ENCODE results near the gene LIMA1.
"Not testable (repeated sequence)": the region's sequence is repeated elsewhere in the genome, so short reads cannot be mapped to it uniquely, and the experiment has no call there.

Gene LIMA1

DNA sequence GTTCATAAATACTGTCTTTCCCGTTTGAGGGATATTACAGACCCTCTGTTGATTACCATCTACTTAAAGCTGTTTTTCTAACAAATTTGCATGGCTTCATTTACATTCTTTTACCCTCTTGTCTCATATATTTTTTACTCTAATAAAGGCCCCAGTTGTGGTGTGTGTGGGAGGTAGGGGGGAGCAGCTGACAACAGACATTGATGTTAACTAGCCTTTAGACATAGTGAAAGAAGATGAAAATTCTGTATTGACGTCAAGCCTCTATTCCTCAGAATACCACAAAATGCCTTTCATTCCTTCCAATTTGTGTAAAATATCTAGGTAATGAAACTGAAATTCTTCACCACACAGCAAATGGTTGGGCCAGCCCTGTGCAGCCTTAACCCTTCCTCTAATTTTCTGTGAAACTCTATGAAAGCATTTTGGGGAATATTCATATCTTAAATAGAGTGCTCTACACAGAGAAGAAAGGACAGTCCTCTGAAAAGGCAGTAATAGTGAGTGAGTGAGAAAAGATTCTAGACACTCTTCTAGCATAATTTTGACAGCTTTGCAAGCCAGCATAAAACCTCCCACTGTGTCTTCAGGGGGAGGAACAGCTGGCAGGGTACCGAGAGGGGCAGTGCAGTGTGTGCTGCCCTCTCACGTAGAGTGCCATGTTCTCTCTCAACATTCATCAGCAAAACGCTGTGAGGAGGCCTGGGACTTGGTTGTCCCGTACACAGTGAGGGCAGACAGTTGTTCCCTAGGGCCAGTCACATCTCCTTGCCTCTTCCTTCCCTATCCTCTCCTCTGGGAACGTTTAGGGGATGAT lies 96.0 kb downstream of the LIMA1 start:
- no peak for DNase-seq (ENCODE audit: low read depth in 3 of 3, low spot score in 1 of 3)

DNA sequence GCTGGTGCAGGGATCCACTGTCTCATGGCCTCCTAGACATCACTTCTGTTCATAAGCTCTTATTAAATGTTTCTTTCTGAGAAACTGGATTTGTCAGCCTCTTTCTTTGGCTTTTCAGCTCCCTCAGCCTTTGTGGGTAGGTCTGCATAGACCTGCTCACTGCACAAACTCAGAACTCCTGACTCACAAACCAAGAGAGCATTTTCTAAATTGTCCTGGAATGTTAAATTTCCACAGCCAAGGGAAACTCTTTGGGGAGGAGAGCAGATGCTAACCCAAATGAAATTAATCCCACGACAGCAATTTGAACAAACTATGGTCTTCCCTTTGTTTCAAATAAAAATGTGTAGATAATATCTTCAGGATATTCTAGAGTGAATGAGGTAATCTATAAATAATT lies 96.6 kb downstream of the LIMA1 start:
- no peak for DNase-seq (ENCODE audit: low read depth in 3 of 3, low spot score in 1 of 3)

DNA sequence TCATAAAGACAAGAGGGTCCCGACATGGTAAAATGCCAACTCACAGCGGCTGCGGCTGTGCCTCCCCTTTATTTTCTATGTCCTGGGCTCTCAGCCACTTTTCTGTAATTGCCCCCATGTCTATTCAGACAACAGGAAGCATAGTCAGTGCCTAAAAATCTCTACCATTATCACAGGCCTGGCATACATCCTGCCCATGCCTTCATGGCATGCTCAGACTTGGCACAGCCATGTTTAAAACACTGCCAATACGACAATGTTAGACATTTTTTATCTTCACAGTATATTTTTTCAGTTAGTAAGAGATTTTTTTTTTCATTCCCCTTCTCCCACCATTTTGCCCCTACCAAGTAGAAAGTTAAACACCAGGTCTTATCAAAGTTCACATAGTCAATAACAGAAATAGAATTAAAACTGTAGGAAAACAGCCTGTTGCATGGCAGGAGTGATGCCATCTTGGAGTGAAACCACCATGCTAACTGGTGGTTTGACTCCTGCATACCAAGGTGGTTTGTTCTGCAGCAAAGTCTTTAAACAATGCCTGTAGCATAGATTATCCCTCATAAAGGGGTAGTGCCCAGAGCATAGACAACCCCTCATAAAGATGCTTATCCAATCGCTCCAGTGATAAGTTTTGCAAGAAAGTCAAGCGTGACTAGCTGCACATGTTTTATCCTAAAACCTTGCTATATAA lies 97.2 kb downstream of the LIMA1 start:
- DNase-seq (ENCODE audit: low read depth in 3 of 3, low spot score in 1 of 3): no peak

DNA sequence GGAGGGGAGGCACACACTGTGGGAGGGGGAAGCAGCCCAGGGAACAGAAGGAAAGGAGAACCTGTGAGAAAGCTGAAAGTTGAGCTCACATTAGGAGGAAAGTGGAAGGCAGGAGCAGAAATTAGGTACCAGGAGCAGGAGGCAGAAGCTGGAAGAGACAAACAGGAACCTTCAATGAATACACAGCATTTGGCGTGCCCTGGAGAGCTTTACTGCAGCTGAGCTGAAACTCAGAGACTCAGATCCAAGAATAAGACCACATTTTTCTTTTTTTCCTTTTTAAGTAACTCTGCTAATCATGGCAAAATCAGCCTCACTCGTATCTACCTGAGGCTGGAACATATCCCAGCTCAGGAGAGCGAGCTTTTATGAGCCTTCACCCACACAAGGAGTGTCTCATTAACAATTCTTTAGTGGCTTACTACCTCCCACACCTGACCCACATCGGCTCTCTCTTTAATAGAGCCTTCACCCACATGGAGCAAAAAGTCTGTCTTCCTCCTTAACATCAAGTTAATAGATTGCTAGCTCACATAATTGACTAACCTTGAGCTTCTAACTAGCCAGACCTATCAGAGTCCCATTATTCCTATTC lies 97.9 kb downstream of the LIMA1 start:
- DNase-seq (ENCODE audit: low read depth in 3 of 3, low spot score in 1 of 3): no peak

DNA sequence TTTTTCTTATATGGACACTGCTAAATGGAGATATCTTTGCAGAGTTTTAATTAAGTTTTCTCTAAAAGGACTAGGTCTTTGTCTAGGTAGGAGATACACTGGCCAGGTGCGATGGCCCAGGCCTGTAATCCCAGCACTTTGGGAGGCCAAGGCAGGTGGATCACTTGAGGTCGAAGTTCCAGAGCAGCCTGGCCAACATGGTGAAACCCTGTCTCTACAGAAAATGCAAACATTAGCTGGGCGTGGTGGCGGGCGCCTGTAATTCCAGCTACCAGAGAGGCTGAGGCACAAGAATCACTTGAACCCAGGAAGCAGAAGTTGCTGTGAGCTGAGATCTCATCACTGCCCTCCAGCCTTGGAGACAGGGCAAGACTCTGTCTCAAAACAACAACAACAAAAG lies 99.1 kb downstream of the LIMA1 start:
- no peak for DNase-seq (ENCODE audit: low read depth in 3 of 3, low spot score in 1 of 3)

DNA sequence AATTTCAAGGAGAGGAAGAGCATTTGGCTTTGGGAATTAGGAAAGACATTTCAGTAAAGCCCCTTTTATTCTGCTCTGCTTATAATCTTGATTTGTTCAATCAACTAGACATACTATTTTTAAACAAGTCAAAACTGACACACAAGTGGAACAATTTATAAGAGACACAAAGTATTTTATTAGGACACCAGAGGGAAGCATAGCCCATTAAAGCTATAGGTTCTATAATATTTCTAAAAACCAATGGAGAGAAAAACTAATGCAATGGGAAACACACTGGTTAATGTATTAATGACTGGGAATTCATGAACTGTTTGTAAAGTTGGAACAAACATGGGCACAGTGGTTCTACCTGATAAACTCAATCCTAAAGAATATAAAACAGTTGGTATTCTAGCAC lies 100.9 kb downstream of the LIMA1 start:
- no peak for DNase-seq (ENCODE audit: low read depth in 3 of 3, low spot score in 1 of 3)

DNA sequence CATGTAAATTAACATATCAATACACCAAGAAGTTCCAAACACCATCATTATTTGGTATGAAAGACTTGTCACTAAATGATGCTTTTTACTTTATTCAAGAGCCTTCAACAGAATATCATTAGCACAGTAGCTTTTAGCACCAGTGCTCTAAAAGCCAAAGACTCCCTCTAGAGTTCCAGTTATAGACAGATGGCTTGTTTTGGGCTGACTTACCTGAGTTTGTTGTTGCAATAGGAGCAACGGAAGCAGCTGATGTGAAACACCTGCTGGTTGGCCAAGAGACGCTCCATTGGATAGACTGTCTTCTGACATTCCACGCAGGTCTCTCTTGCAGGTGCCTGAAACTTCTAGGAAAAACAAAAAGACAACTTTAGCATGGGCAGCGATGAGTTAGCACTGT lies 101.6 kb downstream of the LIMA1 start:
- no peak for DNase-seq (ENCODE audit: low read depth in 3 of 3, low spot score in 1 of 3)

DNA sequence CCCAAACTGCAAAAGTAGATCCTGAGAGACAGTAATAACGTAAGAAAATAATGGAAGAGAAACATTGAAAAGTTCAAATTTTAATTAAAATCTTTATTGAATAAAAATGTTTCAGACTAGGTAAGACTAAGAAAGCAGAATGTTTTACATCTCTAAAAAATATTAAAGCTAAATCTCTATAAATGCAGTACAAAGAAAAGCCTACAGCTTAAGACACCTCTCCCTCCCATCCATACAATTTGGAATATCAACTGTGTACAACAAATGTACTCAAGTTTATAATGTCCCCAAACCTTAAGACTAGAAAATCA lies 107.6 kb downstream of the LIMA1 start:
- no peak for DNase-seq (ENCODE audit: low read depth in 3 of 3, low spot score in 1 of 3)

DNA sequence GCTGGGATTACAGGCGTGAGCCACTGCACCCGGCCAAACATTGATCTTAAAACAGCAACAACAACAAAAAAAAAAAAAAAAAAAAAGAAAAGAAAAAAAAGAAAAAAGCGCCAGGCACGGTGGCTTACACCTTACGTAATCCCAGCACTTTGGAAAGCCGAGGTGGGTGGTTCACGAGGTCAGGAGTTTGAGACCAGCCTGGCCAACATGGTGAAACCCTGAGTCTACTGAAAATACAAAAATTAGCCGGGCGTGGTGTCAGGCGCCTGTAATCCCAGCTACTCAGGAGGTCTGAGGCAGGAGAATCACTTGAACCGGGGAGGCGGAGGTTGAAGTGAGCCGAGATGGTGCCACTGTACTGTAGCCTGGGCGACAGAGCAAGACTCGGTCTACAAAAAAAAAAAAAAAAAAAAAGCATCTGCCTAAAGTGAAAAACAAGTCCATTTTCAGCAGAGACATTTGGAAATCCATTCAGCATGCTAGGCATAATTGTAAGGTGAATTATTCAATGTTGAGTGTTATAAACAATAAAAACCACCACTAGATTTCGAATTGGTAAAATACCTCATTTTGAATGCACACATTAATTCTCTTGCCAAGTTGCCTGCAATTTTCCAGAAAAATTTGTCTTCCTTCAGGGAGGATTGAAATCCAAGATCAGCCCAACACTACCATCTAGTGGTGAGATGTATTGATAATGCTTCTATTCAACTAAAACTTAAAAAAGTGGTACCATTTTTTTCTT lies 108.2 kb downstream of the LIMA1 start:
- no peak for DNase-seq (ENCODE audit: low read depth in 3 of 3, low spot score in 1 of 3)

DNA sequence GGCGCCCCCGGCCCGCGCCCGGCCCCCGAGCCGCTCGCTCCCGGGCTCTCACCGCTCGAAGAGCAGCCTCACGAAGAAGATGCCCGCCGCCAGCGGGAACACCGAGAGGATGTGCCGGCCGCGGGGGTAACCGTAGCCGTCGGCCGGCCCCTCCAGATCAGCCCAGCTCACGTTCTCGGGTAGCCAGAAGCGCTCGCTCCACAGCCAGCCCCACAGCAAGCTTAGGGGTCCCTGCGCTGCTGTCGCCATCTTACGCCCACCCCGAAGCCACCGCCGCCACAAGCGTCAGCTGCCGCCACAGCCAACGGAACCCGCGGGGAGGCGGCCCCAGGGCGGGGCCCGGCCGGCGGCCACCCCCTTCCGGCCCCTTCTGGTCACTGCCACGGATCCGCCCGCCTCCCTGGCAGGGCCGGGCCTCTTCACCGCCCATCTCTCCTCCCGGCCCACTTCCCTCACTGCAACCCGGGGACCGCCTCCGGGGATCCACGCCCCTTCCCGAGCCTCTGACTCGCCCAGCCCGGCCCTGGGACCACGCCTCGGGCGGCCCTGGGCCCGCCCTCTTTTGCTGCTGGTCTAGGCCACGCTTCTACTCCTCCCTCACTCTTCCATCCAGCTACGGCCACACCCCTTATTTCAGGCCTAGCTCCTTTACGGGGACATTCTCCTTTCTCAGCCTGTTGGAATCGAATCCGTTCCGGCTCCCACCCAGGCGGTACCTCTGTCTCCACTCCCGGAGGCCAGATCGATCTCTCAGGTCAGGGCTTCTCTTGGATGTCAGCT lies 116.1 kb downstream of the LIMA1 start, which contains the start of gene CERS5:
TSS of gene CERS5 (minus strand) at position 321 of the 780 bp plus-strand sequence. CDS start at position 249, 72 bp downstream.
- DNase-seq (ENCODE audit: low read depth in 3 of 3, low spot score in 1 of 3): peak; percentile 90 to 91 (median 90)

DNA sequence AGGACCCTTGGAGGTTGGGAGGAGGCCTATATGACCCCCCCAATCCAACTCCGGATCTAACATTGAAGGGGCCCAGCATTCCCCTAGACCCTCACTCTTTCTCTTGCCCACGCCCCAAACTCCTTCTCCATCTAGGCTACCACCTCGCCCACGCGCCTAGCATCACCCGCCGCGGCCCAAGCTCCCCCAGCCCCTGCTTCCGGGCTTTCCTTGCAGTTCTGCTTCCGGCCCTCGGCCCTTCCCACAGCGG lies 116.6 kb downstream of the LIMA1 start:
- DNase-seq (ENCODE audit: low read depth in 3 of 3, low spot score in 1 of 3): peak in 1 of 3 donors; percentile 42

DNA sequence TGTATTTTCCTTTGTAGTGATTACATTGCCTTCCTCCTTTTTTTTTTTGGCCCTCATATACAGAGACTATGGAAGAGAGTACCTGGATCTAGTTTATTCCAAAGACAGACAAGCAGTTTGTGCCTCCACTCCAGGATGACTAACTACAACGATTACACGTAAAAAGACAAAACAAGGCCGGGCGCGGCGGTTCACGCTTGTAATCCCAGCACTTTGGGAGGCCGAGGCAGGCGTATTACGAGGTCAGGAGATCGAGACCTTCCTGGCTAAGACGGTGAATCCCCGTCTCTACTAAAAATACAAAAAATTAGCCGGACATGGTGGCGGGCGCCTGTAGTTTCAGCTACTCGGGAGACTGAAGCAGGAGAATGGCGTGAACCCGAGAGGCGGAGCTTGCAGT lies 118.4 kb downstream of the LIMA1 start:
- DNase-seq (ENCODE audit: low read depth in 3 of 3, low spot score in 1 of 3): no peak

DNA sequence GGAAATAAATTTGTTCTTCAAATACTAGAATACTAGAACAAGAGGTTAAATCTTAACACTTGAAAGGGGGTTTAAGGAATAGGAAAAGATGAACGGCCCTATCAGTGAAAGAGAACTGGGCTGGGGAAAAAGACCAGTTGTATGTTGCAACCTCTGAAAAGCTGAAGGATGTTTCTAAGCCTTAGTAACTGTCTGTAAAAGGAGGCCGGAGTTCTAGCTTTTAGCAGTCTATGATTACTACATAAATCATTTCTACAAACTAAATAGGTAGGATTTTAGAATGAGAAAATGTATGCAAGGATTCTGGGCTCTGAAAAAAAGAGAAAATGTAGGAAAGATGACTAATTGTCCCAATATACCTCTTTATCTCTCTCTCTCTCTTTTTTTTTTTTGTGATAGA lies 121.1 kb downstream of the LIMA1 start:
- no peak for DNase-seq (ENCODE audit: low read depth in 3 of 3, low spot score in 1 of 3)

DNA sequence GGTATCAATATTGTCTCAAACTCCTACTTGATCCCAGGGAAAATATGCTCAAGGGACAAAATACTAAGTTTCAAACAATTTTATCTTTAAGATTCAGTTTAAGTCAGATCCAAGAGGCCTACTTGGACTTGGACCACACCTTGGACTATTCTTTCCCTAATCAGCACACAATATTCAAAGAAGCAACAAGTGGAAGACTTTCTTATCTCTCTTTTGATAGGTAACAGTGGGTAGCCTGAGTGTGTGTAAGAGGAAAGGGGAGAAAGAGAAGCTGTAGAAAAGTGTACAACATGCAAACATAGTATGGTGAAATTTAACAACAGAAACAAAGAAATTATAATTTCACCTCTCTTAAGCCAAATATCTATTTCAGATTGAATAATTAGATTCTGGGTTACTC lies 122.7 kb downstream of the LIMA1 start:
- DNase-seq (ENCODE audit: low read depth in 3 of 3, low spot score in 1 of 3): no peak

DNA sequence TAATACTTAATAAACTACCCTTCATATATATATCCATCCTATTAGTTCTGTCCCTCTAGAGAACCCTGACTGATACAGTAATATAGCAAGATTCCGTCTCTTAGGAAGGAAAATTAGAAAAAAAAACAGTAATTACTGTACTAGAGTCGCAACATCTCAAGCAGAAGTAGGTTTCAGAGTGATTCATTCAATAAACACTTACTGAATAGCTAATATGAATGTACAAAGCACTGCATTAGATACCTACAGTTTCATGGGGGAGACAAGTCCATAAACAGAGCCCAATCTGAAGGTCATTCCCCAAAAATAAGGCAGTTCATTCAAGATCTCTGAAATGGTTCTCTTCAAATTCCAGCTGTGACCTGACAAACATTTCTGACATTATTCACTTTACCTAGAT lies 126.1 kb downstream of the LIMA1 start:
- no peak for DNase-seq (ENCODE audit: low read depth in 3 of 3, low spot score in 1 of 3)

DNA sequence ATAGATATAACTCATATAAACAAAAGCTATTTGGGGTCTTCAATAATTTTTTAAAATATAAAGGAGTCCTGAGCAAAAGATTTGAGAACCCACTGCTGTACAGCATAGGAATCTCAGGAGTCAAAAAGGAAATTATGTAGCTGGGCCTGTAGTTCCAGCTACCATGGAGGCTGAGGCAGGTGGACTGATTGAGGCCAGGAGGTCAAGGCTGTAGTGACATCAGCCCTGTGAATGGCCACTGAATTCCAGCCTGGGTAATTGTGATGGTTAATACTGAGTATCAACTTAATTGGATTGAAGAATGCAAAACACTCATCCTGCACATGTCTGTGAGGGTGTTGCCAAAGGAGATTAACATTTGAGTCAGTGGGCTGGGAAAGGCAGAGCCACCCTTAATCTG lies 126.7 kb downstream of the LIMA1 start:
- no peak for DNase-seq (ENCODE audit: low read depth in 3 of 3, low spot score in 1 of 3)

DNA sequence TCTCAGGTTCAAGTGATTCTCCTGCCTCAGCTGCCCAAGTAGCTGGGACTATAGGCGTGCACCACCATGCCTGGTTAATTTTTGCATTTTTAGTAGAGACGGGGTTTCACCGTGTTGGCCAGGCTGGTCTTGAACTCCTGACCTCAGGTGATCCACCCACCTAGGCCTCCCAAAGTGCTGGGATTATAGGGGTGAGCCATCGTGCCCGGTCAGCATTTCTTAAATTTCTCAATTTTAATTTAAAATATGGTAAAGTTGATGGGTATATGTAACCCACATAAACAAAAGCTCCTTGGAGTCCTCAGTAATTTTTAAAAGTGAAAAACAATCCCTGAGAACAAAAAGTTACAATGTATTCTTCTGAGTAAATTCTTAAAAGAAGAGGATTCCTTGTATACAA lies 128.4 kb downstream of the LIMA1 start:
- not testable (repeated sequence) for DNase-seq (ENCODE audit: low read depth in 3 of 3, low spot score in 1 of 3)

DNA sequence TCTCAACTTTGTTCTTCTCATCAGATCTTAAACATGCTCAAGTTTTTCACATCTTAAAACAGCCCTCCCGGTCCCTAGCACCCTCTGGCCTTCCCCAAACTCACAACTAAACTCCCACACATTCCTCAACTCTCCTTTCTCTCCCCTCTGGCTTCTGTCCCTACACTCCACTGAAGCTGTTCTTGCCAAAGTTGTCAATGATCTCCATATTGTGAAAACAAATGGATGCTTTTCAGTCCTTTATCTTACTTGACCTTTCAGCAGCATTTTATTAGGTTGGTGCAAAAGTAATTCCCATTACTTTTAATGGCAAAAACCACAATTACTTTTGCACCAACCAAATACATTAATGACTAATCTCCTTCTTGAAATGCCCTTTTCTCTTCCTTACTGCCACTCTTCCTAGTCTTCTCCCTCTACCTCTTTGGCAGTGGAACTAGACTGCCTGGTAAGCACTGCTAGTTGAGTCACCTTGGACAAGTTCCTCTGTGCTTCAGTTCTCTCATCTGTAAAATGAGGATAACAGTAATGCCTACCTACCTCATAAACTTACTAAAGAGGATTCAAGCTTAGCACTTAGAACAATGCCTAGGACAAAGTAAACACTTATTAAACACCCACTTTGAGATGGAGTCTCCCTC lies 132.2 kb downstream of the LIMA1 start:
- no peak for DNase-seq (ENCODE audit: low read depth in 3 of 3, low spot score in 1 of 3)

DNA sequence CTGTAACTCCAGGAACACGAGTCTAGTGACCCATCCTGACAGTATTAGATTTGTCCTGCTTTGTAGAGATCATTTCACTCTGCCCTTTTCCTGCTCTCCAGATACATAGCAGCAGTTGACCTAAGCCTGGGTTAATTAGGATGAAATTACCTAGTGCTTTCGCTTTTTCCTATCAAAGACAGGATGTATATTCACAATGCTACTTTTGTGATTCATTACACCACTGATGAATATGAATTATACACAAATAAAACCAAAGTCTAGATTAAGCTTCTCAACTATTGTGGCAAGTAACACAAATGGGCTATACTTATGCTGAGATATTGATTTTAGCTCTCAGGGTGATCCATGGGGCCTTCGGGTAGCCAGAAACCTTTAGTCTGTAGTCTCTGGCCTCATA lies 134.0 kb downstream of the LIMA1 start:
- no peak for DNase-seq (ENCODE audit: low read depth in 3 of 3, low spot score in 1 of 3)

DNA sequence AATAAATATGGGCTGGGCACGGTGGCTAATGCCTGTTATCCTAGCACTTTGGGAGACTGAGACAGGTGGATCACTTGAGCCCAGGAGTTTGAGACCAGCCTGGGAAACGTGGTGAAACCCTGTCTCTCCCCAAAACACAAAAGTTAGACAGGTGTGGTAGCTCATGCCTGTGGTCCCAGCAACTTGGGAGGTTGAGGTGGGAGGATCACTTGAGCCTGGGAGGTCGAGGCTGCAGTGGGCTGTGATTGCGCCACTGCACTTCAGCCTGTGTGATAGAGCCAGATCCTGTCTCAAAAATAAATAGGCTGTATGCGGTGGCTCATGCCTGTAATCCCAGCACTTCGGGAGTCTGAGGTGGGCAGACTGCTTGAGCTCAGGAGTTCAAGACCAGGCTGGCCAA lies 135.3 kb downstream of the LIMA1 start:
- not testable (repeated sequence) for DNase-seq (ENCODE audit: low read depth in 3 of 3, low spot score in 1 of 3)

DNA sequence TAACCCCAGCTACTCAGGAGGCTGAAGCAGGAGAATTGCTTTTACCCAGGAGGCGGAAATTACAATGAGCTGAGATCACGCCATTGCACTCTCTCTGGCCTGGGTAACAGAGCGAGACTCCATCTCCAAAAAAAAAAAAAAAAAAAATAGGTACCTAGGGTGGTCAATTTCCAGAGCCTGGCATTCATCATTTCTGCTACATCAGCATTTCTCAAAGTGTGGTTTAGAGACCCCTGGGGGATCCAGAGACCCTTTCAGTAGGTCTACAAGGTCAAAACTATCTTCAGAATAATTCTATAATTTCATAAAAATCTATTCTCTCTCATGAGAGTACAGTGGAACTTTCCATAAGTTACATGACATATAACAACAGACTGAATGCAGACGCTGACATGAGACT lies 136.0 kb downstream of the LIMA1 start:
- DNase-seq (ENCODE audit: low read depth in 3 of 3, low spot score in 1 of 3): no peak
